IPS DF 6.9 (cell line): ENCODE measurements around the gene SH3BP1.

Experiments
- DNase-seq: peaks from one replicate; pipeline ENCODE4 v3.0.0-alpha.2; 2013; ENCODE audit warnings: low read depth, low spot score
- H3K27ac ChIP-seq: one replicate; pipeline ENCODE4 v1.5.1; 2013; ENCODE audit warnings: low read length, control low read depth
- H3K27me3 ChIP-seq: 2 replicates; pipeline ENCODE4 v1.6.1; 2013; ENCODE audit warnings: mild to moderate bottlenecking, low read length; ENCODE audit not compliant: control insufficient read depth, insufficient read depth
- H3K36me3 ChIP-seq: 2 replicates; pipeline ENCODE4 v1.6.1; 2013; ENCODE audit warnings: low read length; ENCODE audit not compliant: control insufficient read depth, insufficient read depth
- H3K4me1 ChIP-seq: 2 replicates; pipeline ENCODE4 v1.6.1; 2013; ENCODE audit warnings: low read length; ENCODE audit not compliant: control insufficient read depth, insufficient read depth
- H3K4me3 ChIP-seq: 2 replicates; pipeline ENCODE4 v1.5.1; 2013; ENCODE audit warnings: mild to moderate bottlenecking, low read length
- H3K9me3 ChIP-seq: 2 replicates; pipeline ENCODE4 v1.6.1; 2013; ENCODE audit warnings: low read length, inconsistent platforms; ENCODE audit not compliant: control insufficient read depth, insufficient read depth
- WGBS: extraction: QIAGEN DNeasy Blood & Tissue Kit; methylation state at CpG from one replicate; pipeline ENCODE4 v1.1.7; 2013; ENCODE audit warnings: mixed read lengths, missing lambda C conversion rate; ENCODE audit not compliant: insufficient read length, insufficient coverage; 5-methylcytosine and 5-hydroxymethylcytosine counted together

SH3BP1 gene

GRCh38 chr22:37633625-37634416 lies 5.6 kb upstream of the SH3BP1 start:
- H3K27me3 ChIP-seq: no peaks in the 10 kb centered on the region
- DNase-seq: no peak
- H3K4me1 ChIP-seq: peaks cover 8% of the 10 kb centered on the region; the same call in 1 of the 2 replicates
- H3K4me3 ChIP-seq: no peak overlapping the region
- no peak overlapping the region for H3K27ac ChIP-seq
- no CpG with 5 or more reads among the region's 24 CpGs for WGBS
- H3K36me3 ChIP-seq: no peaks in the 10 kb centered on the region; the same call in 1 of the 2 replicates
- H3K9me3 ChIP-seq: no peaks in the 10 kb centered on the region

GRCh38 chr22:37634417-37634924 lies 5.0 kb upstream of the SH3BP1 start:
- Histone ChIP-seq H3K27ac (no peak overlapping the region), H3K27me3 (no peaks in the 10 kb centered on the region), H3K9me3 (no peaks in the 10 kb centered on the region), H3K4me3 (no peak overlapping the region), H3K4me1 (peaks cover 8% of the 10 kb centered on the region; the same call in 1 of the 2 replicates), H3K36me3 (no peaks in the 10 kb centered on the region; the same call in 1 of the 2 replicates)
- DNase-seq: no peak
- no CpG with 5 or more reads among the region's 8 CpGs for WGBS

DNA sequence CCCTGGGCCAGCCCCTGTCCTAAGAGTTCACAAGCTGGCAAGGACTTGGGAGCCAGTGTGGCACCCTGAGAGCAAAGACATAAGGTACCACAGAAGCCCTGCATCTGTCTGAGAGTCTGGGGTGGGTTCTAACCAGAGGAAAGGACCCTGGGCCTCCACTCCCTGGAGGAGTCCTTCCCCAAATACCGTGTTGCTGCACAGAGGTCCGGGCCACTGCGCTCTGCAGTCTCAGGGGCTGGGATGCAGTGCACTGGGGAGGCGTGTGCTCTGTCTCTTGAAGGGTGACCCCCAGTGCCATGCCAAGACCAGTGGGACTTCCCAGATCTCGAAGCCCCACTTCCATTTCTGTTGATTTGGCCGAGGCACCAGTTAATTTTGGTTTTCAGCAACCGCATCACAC lies 4.3 kb upstream of the SH3BP1 start:
- no peak for DNase-seq
- Histone ChIP-seq H3K4me1 (peaks cover 8% of the 10 kb centered on the region; the same call in 1 of the 2 replicates), H3K27me3 (no peaks in the 10 kb centered on the region), H3K9me3 (no peaks in the 10 kb centered on the region), H3K4me3 (no peak overlapping the region), H3K36me3 (no peaks in the 10 kb centered on the region; the same call in 1 of the 2 replicates), H3K27ac (no peak overlapping the region)
- no CpG with 5 or more reads among the region's 7 CpGs for WGBS

- H3K4me1 ChIP-seq: peaks cover 8% of the 10 kb centered on the region
- no peak overlapping the region for H3K4me3 ChIP-seq
- H3K27ac ChIP-seq: no peak overlapping the region
- H3K36me3 ChIP-seq: no peaks in the 10 kb centered on the region; the same call in 1 of the 2 replicates
- no peaks in the 10 kb centered on the region for H3K9me3 ChIP-seq
- no peak for DNase-seq
- WGBS: no CpG with 5 or more reads among the region's 6 CpGs
- no peaks in the 10 kb centered on the region for H3K27me3 ChIP-seq
Observed at GRCh38 chr22:37636186-37636948, 3.1 kb upstream of the SH3BP1 start.

DNA sequence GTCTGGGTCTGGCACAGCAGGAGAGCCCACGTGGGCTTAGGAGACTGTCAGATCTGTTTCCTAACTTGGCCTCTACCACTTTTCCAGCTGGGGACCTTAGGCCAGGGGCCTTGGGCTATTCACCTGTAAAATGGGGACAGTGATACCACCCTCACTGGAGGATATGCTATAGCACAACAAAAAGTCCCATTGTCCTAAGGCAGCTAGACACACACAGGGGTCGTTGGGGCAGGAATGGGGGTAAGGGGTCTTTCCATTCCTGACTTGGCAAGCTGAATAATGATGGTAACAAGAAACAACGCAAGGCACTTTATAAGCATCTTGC lies 2.6 kb upstream of the SH3BP1 start:
- H3K4me3 ChIP-seq: no peak overlapping the region
- no CpG with 5 or more reads among the region's 3 CpGs for WGBS
- DNase-seq: no peak
- no peaks in the 10 kb centered on the region for H3K27me3 ChIP-seq
- H3K27ac ChIP-seq: no peak overlapping the region
- no peaks in the 10 kb centered on the region for H3K9me3 ChIP-seq
- peaks cover under 1% of the 10 kb centered on the region; the same call in 1 of the 2 replicates for H3K36me3 ChIP-seq
- H3K4me1 ChIP-seq: peaks cover 8% of the 10 kb centered on the region

DNA sequence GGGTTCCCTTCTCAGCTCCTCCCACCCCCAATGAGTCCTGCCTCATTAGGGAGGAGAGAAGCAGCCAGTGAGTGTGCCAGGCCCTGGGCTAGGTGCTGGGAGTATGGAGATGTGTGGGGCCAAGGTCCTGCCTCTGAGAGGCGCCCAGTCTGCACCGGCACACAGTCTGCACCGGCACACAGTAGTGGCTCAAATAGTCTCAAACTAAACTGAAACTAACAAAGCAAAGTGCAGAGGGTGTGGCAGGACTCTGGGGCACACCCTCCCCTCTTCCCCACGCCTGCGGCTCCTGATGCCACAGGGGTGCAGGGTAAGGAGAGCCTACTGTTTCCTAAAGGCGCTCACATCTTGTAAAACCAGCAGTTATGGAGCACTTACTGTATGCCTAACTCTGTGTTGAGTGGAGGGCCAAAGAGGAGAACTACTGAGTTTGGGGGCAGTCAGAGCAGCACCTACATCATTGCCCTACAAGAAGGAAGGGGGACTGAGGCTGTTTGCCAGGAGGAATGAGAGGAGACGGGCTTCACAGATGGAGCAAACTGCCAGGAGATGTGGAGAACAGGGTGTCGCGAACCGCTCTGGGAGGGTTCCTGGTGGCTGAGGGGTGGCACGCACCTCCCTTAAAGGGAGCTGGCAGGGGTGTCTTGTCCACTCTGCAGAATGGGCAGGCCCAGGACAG lies 939 bp upstream of the SH3BP1 start:
- H3K36me3 ChIP-seq: peaks cover 5% of the 10 kb centered on the region
- no CpG with 5 or more reads among the region's 11 CpGs for WGBS
- H3K4me1 ChIP-seq: peaks cover 6% of the 10 kb centered on the region
- H3K27ac ChIP-seq: no peak overlapping the region
- H3K27me3 ChIP-seq: no peaks in the 10 kb centered on the region
- DNase-seq: no peak
- peak overlapping the region; percentile 81; the same call in 1 of the 2 replicates for H3K4me3 ChIP-seq
- no peaks in the 10 kb centered on the region for H3K9me3 ChIP-seq

GRCh38 chr22:37639771-37640590 lies 512 bp downstream of the SH3BP1 start:
- no peak overlapping the region for H3K27ac ChIP-seq
- H3K27me3 ChIP-seq: no peaks in the 10 kb centered on the region
- H3K4me1 ChIP-seq: no peaks in the 10 kb centered on the region; the same call in 1 of the 2 replicates
- no peak for DNase-seq
- H3K36me3 ChIP-seq: peaks cover 12% of the 10 kb centered on the region
- H3K9me3 ChIP-seq: no peaks in the 10 kb centered on the region
- no CpG with 5 or more reads among the region's 27 CpGs for WGBS
- peak overlapping the region; percentile 81; the same call in 1 of the 2 replicates for H3K4me3 ChIP-seq

- Histone ChIP-seq H3K9me3 (no peaks in the 10 kb centered on the region), H3K27me3 (no peaks in the 10 kb centered on the region), H3K36me3 (peaks cover 14% of the 10 kb centered on the region), H3K27ac (no peak overlapping the region), H3K4me1 (no peaks in the 10 kb centered on the region; the same call in 1 of the 2 replicates), H3K4me3 (no peak overlapping the region; the same call in 1 of the 2 replicates)
- DNase-seq: no peak
- no CpG with 5 or more reads among the region's 24 CpGs for WGBS
Observed at GRCh38 chr22:37640591-37641560, 1.4 kb downstream of the SH3BP1 start.

GRCh38 chr22:37641561-37641949 lies 2.1 kb downstream of the SH3BP1 start:
- Histone ChIP-seq H3K27me3 (no peaks in the 10 kb centered on the region), H3K9me3 (no peaks in the 10 kb centered on the region), H3K27ac (no peak overlapping the region), H3K36me3 (peaks cover 14% of the 10 kb centered on the region), H3K4me3 (no peak overlapping the region), H3K4me1 (no peaks in the 10 kb centered on the region; the same call in 1 of the 2 replicates)
- no CpG with 5 or more reads among the region's 5 CpGs for WGBS
- no peak for DNase-seq
